Measurements from ENCODE around the gene ENAM.
A peak's percentile ranks its signal among the peaks of the same experiment; 100 is the strongest.
"Not testable (repeated sequence)": the region's sequence is repeated elsewhere in the genome, so short reads cannot be mapped to it uniquely, and the experiment has no call there.

Gene ENAM

DNA sequence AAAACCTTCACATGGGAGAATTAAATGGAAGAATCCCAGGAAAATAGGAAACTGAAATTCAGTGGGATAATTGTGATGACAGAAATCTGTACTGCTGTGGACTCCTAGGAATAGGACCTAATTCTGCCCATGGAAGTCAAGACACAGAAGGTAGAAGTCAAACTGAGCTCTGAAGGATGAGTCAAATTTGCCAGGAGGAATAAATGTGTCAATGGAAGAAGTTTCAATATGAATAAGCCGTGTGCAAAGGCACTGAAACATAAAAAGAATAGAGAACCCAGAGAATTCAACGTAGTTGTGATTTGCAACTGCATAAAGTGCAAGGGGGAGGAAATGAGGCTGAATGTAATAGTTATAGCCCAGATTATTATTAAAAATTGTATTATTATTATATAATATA is 11.6 kb downstream of the ENAM start:
- Mint-ChIP-seq H3K27me3 (no peaks in the 10 kb centered on the region), H3K9me3 (no peaks in the 10 kb centered on the region), H3K36me3 (peaks cover 6% of the 10 kb centered on the region), H3K27ac (no peak overlapping the region), H3K4me1 (peaks cover 13% of the 10 kb centered on the region), H3K4me3 (no peak overlapping the region)
- no peak for DNase-seq (ENCODE audit: low spot score in 2 of 2)
- ATAC-seq (ENCODE audit: low read depth) = no peak

DNA sequence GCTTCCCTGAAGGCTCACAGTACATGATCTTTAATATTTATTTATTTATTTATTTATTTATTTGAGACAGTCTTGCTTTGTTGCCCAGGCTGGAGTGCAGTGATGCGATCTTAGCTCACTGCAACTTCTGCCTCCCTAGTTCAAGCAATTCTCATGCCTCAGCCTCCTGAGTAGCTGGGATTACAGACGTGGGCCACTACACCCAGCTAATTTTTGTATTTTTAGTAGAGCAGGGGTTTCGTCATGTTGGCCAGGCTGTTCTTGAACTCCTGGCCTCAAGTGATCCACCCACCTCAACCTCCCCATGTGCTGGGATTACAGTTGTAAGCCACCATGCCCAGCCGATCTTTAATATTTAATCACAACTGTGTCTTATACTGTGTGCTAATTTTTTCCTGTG is 22.2 kb downstream of the ENAM start:
- H3K4me3 Mint-ChIP-seq; H3K9me3 Mint-ChIP-seq; DNase-seq (ENCODE audit: low spot score in 2 of 2); H3K27me3 Mint-ChIP-seq; H3K36me3 Mint-ChIP-seq; ATAC-seq (ENCODE audit: low read depth): not testable (repeated sequence)
- Mint-ChIP-seq H3K4me1 (peaks cover 12% of the 10 kb centered on the region), H3K27ac (peak overlapping the region; percentile 76)

- DNase-seq (ENCODE audit: low spot score in 2 of 2) (peak in 1 of 2 donors; percentile 7), ATAC-seq (ENCODE audit: low read depth) (peak; percentile 37)
- peaks cover 5% of the 10 kb centered on the region for H3K36me3 Mint-ChIP-seq
These were observed 23.4 kb downstream of the ENAM start for GRCh38 chr4:70651864-70652506.

DNA sequence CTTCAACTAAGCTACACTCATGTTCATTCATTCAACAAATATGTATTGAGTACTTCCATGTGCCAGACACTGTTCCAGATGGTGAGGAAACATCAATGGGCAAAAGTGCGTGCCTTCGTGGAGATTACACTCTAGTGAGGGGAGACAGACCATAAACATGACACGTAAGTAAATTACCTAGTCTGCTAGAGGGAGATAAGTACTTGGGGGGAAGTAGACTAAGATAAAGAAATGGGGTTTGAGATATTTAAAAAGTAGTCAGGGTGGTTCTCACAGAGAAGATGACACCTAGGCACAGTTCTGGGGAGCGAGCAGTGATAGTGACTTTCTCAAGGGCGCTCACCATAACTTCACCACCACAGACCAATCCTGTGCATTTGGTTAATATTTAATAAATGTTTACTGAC is 26.1 kb downstream of the ENAM start:
- Mint-ChIP-seq H3K4me3 (no peak overlapping the region), H3K9me3 (no peaks in the 10 kb centered on the region), H3K27ac (peak overlapping the region; percentile 7), H3K36me3 (peaks cover 14% of the 10 kb centered on the region), H3K4me1 (peaks cover 20% of the 10 kb centered on the region), H3K27me3 (no peaks in the 10 kb centered on the region)
- ATAC-seq (ENCODE audit: low read depth) = no peak
- no peak for DNase-seq (ENCODE audit: low spot score in 2 of 2)

More at GRCh38 chr4:70651864-70652506, 23.4 kb downstream of the ENAM start:
- H3K4me3 Mint-ChIP-seq = no peak overlapping the region
- no peak overlapping the region for H3K27ac Mint-ChIP-seq
- no peaks in the 10 kb centered on the region for H3K27me3 Mint-ChIP-seq
- peaks cover 12% of the 10 kb centered on the region for H3K4me1 Mint-ChIP-seq
- no peaks in the 10 kb centered on the region for H3K9me3 Mint-ChIP-seq

DNA sequence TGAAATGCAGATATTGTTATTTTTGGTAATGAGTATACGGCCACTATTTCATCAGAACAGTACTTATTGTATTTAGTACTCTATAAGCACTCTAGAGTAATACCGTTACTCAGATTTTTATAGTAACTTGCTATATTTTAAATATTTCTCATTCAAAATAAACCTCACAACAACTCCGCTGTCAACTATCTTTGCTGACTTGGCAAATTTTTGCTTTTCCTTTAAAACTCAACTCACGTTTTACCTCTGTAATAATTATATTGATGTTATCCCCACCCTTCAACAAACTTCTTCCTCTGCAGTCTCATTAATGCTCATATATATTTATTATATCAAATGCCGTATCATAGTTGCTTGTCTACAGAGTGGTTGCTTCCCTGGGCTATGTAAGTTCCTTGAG is 28.8 kb downstream of the ENAM start:
- DNase-seq (ENCODE audit: low spot score in 2 of 2) = no peak
- no peak for ATAC-seq (ENCODE audit: low read depth)
- Mint-ChIP-seq H3K27ac (no peak overlapping the region), H3K27me3 (no peaks in the 10 kb centered on the region), H3K36me3 (peaks cover 27% of the 10 kb centered on the region), H3K9me3 (no peaks in the 10 kb centered on the region), H3K4me1 (peaks cover 27% of the 10 kb centered on the region), H3K4me3 (no peak overlapping the region)

GRCh38 chr4:70658418-70658817 is 29.9 kb downstream of the ENAM start:
- peak overlapping the region; percentile 25 for H3K27ac Mint-ChIP-seq
- H3K9me3 Mint-ChIP-seq = no peaks in the 10 kb centered on the region
- H3K4me3 Mint-ChIP-seq = peak overlapping the region; percentile 36
- ATAC-seq (ENCODE audit: low read depth) = no peak
- H3K4me1 Mint-ChIP-seq = peaks cover 27% of the 10 kb centered on the region
- no peak for DNase-seq (ENCODE audit: low spot score in 2 of 2)
- peaks cover 27% of the 10 kb centered on the region for H3K36me3 Mint-ChIP-seq
- no peaks in the 10 kb centered on the region for H3K27me3 Mint-ChIP-seq

DNA sequence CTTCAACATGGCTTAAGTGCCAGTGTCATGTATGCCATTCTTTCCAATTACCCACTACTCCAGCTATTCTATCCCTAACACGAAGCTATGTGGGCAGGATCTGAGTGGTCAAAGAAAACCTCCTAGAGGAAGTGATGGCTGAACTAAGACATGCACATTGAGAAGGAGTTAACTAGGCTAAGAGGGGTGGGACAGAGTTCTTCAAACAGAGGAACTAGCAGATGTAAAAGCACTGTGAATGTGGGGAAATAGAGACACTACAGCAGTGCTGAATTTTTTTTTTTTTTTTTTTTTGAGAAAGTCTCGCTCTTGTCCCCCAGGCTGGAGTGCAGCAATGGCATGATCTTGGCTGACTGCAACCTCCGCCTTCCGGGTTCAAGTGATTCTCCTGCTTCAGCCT is 31.6 kb downstream of the ENAM start:
- Mint-ChIP-seq H3K4me1 (peaks cover 24% of the 10 kb centered on the region), H3K9me3 (no peaks in the 10 kb centered on the region), H3K27me3 (no peaks in the 10 kb centered on the region), H3K36me3 (peaks cover 24% of the 10 kb centered on the region), H3K4me3 (peak overlapping the region; percentile 84), H3K27ac (peak overlapping the region; percentile 64)
- DNase-seq (ENCODE audit: low spot score in 2 of 2) (no peak), ATAC-seq (ENCODE audit: low read depth) (peak; percentile 29)

DNA sequence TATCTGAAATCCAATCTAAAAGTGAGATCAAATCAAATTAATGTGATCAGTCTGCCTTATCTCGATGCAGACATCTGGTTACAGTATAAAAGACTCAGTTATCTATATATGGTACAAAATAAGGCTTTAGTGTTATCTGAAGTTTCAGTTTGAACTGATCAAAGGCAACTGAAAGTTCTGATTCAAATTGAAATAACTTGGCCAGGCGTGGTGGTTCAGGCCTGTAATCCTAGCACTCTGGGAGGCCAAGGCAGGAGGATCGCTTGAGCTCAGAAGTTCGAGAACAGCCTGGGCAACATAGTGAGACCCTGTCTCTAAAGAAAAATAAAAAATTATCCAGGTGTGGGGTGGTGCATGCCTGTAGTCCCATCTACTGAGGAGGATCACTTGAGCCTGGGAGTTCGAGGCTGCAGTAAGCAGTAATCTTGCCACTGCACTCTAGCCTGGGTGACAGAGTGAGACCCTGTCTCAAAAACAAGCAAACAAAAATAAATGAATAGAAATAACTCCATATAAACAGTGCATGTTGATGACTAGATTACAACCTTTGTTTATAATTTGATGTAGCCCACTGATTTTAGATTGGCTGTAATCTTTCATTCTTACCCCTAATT is 32.9 kb downstream of the ENAM start:
- Mint-ChIP-seq H3K4me1 (peaks cover 26% of the 10 kb centered on the region), H3K4me3 (peak overlapping the region; percentile 64), H3K36me3 (peaks cover 24% of the 10 kb centered on the region), H3K27ac (peak overlapping the region; percentile 64)
- H3K27me3 Mint-ChIP-seq; H3K9me3 Mint-ChIP-seq; ATAC-seq (ENCODE audit: low read depth); DNase-seq (ENCODE audit: low spot score in 2 of 2): not testable (repeated sequence)

DNA sequence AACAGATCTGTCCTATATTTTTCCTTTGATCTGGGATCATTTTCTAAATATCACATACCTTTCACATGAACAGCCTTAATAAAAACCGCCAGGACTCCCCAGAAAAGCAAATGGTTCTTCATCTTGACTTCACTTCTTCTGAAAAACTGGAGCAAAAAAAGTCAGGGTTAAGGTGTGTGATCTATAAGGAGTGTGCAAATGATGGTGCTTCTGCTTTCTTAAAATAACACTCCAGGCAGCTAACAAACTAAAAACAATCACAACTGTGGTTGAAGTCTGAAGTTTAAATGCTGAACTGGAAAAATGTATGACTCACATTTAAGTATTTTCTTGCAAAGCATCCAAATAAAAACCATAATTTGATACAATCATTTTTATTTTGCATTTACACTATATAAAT is 37.8 kb downstream of the ENAM start, which contains the start of gene JCHAIN:
Gene JCHAIN, minus strand, starts transcription at position 140 of the 400 bp plus-strand sequence. Its CDS starts 18 bp downstream, at position 122.
- Mint-ChIP-seq H3K9me3 (no peaks in the 10 kb centered on the region), H3K4me3 (peak within 1 kb of the TSS; percentile 89), H3K27me3 (no peaks in the 10 kb centered on the region), H3K4me1 (peaks cover 25% of the 10 kb centered on the region), H3K36me3 (peaks cover 6% of the 10 kb centered on the region), H3K27ac (peak within 1 kb of the TSS; percentile 87)
- ATAC-seq (ENCODE audit: low read depth) (peak; percentile 69), DNase-seq (ENCODE audit: low spot score in 2 of 2) (no peak)

DNA sequence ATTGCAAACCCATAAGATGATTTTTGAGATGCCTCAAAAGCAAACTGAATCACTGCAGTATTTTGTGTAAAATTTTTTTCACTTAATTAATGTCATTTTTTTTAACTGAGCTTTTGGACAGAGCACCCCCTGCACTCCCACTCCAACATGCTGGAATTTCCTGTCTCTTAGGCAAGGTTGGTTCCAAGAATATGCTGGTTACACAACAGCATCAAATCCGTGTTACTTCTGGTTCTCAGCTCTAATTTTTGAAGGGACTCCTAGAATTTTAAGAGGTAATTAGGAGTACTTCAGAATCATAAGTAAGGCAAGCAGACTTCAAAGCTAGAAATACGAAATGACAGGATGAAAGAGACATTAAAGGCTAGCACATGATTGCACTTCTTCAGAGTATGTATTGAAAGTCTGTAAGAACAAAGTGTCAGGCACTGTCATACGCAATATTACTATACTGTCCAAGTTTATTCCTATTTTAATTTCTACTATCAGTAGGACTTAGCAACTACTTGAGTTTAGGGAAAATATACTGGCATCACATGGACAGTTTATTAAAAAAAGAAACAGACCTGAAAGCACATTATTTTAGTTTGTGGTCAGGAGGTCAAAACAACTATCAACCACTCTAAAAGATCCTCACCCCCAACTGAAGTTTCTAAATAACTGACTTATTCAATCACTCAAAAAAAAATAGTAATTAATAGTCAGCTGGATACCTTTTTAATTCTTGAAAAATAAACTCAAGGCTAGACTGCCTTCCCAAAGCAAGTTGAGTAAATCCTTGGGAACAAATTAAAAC is 39.4 kb downstream of the ENAM start:
- Mint-ChIP-seq H3K27me3 (no peaks in the 10 kb centered on the region), H3K9me3 (no peaks in the 10 kb centered on the region), H3K4me1 (peaks cover 24% of the 10 kb centered on the region), H3K4me3 (peak overlapping the region; percentile 21), H3K27ac (peak overlapping the region; percentile 69), H3K36me3 (no peaks in the 10 kb centered on the region)
- ATAC-seq (ENCODE audit: low read depth) (no peak), DNase-seq (ENCODE audit: low spot score in 2 of 2) (no peak)

- Mint-ChIP-seq H3K4me1 (peaks cover 34% of the 10 kb centered on the region), H3K27me3 (no peaks in the 10 kb centered on the region), H3K9me3 (no peaks in the 10 kb centered on the region), H3K36me3 (no peaks in the 10 kb centered on the region), H3K27ac (peak overlapping the region; percentile 62), H3K4me3 (no peak overlapping the region)
- DNase-seq (ENCODE audit: low spot score in 2 of 2) (no peak), ATAC-seq (ENCODE audit: low read depth) (no peak)
These were observed 41.9 kb downstream of the ENAM start for GRCh38 chr4:70670332-70671014.

- H3K4me1 Mint-ChIP-seq = peaks cover 40% of the 10 kb centered on the region
- H3K27ac Mint-ChIP-seq = peak overlapping the region; percentile 62
- H3K4me3 Mint-ChIP-seq = peak overlapping the region; percentile 4
- no peaks in the 10 kb centered on the region for H3K9me3 Mint-ChIP-seq
- no peak for DNase-seq (ENCODE audit: low spot score in 2 of 2)
- no peak for ATAC-seq (ENCODE audit: low read depth)
- no peaks in the 10 kb centered on the region for H3K36me3 Mint-ChIP-seq
- H3K27me3 Mint-ChIP-seq = no peaks in the 10 kb centered on the region
These were observed 42.5 kb downstream of the ENAM start for GRCh38 chr4:70671091-70671490.

DNA sequence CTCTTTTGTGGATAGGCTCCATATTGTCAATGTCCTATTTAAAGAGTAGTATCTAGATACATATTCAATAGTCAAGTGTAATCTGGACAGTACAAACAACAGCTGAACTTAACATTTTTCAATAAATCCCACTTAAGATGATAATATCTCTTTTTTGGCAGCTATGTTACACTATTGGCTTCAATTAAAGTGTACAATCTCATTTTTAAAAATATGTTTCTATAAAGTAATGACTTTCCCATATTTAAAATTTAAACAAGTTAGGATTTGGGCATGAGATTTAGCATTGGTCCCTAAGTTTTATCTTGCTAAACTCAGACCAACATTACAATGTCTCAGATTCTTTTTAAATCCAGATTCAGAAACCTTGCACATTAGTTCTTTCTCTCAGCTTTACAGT is 45.6 kb downstream of the ENAM start:
- ATAC-seq (ENCODE audit: low read depth) (no peak), DNase-seq (ENCODE audit: low spot score in 2 of 2) (no peak)
- peaks cover 1% of the 10 kb centered on the region for H3K9me3 Mint-ChIP-seq
- H3K4me3 Mint-ChIP-seq = no peak overlapping the region
- H3K36me3 Mint-ChIP-seq = peaks cover 2% of the 10 kb centered on the region
- H3K27ac Mint-ChIP-seq = no peak overlapping the region
- peaks cover 53% of the 10 kb centered on the region for H3K4me1 Mint-ChIP-seq
- no peaks in the 10 kb centered on the region for H3K27me3 Mint-ChIP-seq

DNA sequence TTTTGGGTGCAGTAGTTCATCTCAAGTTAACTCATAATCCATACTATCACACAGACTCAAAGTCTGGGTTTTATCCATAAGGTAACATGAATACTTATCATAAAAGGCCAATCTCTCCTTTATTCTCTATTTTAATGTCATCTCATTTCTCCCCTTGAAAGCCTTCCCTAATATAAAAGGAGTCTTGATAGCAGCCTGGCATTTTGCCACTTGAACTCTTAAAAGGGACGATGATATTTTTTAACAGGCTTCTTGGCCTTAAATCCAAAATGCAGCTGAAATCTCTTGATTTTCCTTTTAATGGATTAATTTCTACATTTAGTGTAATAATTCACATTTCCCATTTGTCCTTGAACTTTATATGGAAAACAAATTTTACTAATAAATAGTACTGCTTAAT is 46.2 kb downstream of the ENAM start:
- Mint-ChIP-seq H3K36me3 (peaks cover 2% of the 10 kb centered on the region), H3K27ac (no peak overlapping the region), H3K9me3 (peaks cover 1% of the 10 kb centered on the region), H3K4me3 (no peak overlapping the region), H3K27me3 (no peaks in the 10 kb centered on the region), H3K4me1 (peaks cover 57% of the 10 kb centered on the region)
- DNase-seq (ENCODE audit: low spot score in 2 of 2) (no peak), ATAC-seq (ENCODE audit: low read depth) (no peak)

Data from memory B cell (primary cell).